Stimulated activated CD8-positive, alpha-beta memory T cell treated with anti-CD3 and anti-CD28 coated beads, Interleukin-15, amount 100 ng/mL, for 4 hours (primary cell): ENCODE data around the gene KLHL35.
A peak's percentile ranks its signal among the peaks of the same experiment; 100 is the strongest.
"Not testable (repeated sequence)": the region's sequence is repeated elsewhere in the genome, so short reads cannot be mapped to it uniquely, and the experiment has no call there.

Source experiments
- DNase-seq, 2 donors: peaks; one replicate each; pipeline ENCODE4 v3.0.0-alpha.2; 2020; ENCODE audit warnings: low read depth in 2 of 2

The KLHL35 gene

DNA sequence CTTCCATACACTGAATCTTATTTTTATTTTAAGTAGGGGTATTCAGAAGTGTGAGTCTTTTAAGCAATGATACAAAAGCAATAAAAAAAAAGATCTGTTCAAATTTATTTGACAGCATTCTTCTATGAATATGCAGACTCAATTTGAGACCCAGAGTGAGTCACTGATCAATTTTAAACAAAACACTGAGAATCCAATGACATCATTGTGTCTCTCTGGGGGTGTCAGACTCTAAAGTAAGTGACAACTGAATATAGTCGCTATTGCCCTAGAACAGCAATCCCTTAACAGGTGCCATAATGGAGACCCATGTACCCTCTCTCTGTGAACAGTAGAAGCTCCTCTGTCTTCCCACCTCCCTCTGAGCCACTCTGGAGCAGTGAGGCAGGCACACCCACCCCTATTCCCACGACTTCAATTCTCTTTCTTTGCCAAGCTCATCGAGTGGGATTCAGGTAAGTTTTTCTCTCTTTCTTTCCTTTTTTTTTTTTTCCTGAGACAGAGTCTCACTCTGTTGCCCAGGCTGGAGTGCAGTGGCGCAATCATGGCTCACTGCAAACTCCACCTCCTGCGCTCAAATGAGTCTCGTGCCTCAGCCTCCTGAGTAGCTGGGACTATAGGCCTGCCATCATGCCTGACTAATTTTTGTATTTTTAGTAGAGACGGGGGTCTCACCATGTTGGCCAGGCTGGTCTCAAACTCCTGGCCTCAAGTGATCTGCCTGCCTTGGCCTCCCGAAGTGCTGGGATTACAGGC, 38.7 kb downstream of the KLHL35 start:
- no peak for DNase-seq

- no peak for DNase-seq
These were observed 43.1 kb downstream of the KLHL35 start for GRCh38 chr11:75389925-75390324.

DNA sequence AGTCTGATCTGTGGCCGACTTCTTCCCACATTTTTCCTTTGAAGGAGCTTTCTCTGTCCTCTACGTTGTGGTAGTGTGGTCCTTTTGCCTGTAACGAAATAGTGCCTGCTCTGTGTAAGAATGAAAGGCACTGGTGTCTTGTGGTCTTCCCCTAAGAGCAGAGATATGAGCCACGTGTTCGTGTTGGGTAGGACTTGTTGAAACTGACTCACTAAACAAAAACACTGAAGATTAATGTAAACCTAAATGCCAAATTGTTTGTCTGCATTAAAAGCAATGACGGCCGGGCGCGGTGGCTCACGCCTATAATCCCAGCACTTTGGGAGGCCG, 43.8 kb downstream of the KLHL35 start:
- no peak for DNase-seq

DNA sequence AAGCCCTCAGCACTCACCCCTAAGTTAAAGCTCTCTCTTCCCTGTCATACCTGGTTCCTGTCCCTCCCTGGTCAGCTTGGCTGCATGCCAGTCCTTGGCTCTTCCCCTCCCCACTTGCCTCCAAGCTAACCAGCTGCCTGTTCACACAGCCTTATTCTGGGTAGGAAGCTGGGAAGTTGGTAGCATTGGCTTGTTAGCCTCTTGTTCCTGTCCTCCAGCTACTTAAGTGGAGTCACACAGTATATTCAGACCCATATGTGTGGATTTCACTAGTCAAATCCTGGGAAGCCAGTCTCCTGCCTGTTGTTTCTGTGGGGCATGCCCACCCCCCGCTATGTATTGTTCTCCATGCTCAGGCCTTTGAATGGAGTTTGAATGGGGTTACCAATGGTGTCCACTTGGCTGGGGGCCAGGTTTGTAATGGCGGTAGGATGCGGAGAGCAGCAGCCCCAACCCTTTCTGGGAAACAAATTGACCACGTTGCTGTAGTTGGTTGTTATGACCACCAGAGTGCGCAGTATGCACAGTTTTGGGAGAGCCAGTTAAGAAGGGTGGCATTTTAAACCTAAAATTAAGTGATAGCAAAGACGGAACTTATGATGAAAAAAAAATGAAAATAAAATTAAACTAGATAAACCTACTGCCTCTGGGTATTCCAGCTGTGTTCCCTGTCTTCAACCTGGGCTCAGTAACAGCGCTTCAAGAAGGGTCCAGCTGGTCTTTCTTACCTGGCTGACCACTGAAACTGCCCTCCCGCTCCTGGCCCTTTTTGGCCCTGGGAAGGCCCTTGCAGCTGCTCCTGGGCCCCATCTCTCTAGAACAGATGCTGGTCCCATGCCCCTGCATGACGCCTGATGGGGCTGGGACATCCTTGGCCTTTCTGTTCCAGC, 44.4 kb downstream of the KLHL35 start:
- peak; percentile 18 to 51 for DNase-seq

GRCh38 chr11:75387736-75388294, 45.2 kb downstream of the KLHL35 start:
- no peak for DNase-seq

DNA sequence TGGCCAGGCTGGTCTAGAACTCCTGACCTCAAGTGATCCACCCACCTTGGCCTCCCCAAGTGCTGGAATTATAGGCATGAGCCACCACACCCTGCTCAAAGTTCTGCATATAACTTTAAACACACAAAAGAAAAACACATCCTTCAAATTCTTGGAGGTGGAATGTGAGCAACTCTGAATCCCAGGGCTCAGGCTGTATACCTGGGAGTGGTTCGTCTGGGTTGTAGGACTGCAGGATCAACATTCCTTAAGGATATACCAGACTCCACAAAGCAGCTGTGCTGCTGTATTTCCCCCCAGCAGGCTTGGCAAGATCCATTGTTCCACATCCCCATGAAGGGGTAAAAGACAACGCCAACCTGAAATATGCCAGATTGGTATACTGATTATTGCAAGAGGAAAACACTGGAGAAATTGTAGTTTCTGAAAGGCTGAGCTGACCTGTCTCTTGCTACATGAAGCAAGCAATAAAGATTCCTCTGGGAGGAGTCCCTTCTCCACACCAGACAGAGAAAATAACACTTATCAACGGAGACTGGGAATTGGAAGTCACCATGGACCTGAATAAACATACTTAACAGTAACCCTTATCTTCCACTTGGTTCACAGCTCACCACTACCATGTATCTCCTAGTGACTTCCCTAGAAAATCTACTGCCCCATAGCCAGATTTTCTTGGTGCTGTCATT, 45.9 kb downstream of the KLHL35 start:
- no peak for DNase-seq

DNA sequence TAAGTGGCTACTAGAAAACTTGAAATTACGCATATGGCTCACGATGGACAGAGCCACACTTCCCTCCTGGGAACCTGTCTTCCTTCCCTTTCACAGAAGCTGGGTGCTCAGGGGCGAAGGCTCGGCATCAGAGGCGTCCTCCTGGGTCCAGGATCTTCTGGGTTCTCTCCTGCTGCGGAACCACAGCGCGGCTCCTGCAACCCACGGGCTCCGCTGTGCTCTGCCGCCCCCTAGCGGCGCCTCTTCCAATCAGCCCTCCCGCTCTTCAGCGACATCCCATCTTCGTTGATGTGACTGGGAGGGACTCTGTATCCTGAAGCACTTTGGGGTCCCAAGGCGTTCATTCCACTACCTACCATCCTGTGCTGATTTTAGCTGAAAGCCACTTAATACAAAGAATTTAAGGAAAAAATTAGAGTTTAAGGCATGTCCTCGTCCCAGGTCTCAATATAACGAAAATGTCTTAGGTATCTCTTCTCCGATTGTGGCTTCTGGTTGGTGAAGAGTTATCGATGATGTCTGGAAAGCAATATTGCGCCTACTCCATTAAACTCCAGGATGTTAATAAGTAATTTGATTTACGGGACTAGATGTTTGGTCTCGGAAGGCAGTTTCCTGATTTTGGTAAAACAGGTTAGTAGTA, 48.4 kb downstream of the KLHL35 start:
- peak; percentile 40 to 47 for DNase-seq

DNA sequence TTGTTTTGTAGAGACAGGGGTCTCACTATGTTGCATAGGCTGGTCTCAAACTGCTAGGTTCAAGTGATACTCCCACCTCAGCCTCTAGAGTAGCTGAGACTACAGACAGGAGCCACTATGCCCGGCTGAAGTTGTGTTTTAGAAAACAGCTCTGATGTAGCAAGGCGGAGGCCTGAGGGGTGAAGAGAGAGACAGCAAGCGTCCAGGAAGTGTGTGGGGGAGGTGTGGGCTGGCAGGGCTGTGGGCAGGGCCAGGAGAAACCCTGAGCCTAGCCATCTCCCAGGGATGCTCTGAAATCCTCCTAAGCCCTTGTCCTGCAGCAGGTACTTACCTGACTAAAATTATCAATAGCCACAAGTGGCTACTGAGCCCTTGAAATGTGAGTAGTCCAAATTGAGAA, 49.8 kb downstream of the KLHL35 start:
- DNase-seq = no peak

DNA sequence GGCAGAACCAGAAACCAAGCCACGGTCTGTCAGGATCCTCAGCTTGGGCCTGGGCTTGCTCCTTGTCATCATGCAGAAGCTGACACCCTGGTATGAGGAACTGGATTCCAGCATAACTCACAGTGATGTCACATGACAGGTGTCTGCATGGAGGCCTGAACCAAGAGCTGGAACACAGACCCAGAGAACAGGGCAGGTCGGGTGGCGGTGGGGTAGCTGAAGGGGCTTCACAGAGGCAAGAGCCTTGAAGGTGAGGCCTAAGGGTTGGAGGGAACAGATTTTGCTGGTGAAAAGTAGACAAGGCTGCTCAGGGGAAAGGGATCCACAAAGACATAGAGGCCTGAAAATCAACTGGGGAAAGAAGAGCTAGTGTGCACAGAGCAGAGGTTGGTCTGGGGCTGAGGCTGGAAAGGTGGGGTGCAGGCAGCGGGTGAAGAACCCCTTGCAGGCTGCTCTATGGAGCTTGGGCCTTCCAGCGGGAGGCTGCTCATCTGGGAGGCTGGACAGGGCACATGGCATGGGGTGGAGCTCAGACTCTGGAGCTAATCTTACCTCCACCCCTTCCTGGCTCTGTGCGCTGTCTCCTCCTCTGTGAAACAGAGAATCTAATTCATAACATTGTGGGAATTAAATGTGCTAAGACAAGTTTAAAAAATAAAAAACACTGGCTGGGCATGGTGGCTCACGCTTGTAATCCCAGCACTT, 52.1 kb downstream of the KLHL35 start:
- no peak for DNase-seq

DNA sequence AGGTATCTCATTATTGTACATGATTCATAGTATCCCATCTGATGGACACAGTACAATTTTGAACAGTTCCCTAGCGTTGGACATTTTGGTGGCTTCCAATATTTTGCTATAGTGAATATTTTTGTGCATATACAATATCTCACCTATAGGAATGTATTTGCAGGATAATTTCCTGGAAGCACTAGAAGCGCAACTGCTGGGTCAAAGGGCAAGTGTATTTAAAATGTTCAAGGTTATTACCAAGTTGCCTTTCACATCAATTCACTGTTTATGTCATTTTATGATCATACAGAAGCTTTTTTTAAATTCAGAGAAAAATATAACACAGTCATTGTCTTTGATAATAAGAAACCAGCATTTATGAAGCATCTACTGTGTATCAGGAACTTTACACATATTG, 52.8 kb downstream of the KLHL35 start:
- no peak for DNase-seq

- DNase-seq = not testable (repeated sequence)
These were observed 54.2 kb downstream of the KLHL35 start for GRCh38 chr11:75378776-75379175.

GRCh38 chr11:75376175-75376574, 56.8 kb downstream of the KLHL35 start:
- no peak for DNase-seq

DNA sequence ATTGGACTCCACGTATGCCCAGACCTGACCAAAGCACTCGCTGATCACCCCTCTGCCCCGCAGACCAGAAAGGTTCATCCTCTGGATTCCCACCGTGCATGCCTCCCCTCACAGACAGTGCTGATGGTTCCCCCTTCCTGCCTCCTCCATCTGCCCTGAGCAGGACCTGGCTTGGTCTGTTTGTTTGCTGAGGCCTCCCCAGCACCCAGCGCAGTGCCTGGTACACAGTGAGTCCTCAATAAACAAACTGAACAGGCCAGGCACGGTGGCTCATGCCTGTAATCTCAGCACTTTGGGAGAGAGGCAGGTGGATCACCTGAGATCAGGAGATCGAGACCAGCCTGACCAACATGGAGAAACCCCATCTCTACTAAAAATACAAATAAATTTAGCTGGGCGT, 57.4 kb downstream of the KLHL35 start:
- no peak for DNase-seq

GRCh38 chr11:75374646-75375045, 58.4 kb downstream of the KLHL35 start:
- no peak for DNase-seq

DNA sequence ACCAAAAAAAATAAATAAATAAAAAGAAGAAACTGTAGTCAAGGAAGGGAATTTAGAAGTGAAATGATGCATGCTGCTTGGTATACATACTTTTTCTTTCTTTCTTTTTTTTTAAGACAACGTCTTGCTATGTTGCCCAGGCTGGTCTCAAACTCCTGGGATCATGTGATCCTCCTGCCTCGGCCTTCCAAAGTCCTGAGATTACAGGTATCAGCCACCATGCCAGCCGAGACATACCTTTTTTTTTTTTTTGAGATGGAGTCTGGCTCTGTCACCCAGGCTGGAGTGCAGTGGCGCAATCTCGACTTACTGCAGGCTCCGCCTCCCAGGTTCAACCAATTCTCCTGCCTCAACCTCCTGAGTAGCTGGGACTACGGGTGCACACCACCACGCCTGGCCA, 59.8 kb downstream of the KLHL35 start:
- DNase-seq = no peak
